HG02938 (cell line): ENCODE data around the gene AUTS2.
"Not testable (repeated sequence)": the region's sequence is repeated elsewhere in the genome, so short reads cannot be mapped to it uniquely, and the experiment has no call there.

Experiments used
- ATAC-seq: cut with Tn5 transposase; IDR thresholded peaks from one replicate; pipeline ENCODE4 v1.9.1; 2021; ENCODE audit warnings: mild to moderate bottlenecking, moderate library complexity; ENCODE audit not compliant: unreplicated experiment

The AUTS2 gene

DNA sequence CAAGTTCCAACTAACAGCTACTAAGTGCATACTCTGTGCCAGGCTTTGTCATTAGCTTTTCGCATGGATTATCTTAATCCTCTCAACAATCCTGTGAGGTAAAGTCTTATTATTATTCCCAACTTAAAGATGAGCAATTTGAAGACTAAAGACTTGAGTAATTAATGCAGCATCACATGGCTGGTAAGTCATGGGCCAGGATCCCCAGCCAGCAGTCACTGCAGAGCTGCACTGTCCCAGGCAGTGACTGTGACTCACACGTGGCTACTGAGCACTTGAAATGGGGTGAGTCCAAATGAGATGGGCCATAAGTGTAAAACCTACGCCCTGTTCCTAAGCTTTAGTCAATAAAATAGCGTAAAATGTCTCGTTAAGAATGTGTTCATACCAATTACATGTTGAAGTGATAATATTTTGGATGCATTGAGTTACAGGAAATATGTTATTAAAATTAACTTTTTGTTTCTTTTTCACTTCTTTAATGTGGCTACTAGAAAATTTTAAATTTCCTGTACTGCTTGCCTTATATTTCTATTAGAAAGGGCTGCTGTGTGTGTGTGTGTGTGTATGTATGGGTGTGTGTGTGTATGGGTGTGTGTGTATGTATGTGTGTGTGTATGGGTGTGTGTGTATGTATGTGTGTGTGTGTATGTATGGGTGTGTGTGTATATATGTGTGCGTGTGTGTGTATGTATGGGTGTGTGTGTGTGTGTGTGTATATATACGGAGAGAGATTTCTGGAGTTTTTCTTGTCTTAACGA, 756.3 kb downstream of the AUTS2 start:
- no peak for ATAC-seq

DNA sequence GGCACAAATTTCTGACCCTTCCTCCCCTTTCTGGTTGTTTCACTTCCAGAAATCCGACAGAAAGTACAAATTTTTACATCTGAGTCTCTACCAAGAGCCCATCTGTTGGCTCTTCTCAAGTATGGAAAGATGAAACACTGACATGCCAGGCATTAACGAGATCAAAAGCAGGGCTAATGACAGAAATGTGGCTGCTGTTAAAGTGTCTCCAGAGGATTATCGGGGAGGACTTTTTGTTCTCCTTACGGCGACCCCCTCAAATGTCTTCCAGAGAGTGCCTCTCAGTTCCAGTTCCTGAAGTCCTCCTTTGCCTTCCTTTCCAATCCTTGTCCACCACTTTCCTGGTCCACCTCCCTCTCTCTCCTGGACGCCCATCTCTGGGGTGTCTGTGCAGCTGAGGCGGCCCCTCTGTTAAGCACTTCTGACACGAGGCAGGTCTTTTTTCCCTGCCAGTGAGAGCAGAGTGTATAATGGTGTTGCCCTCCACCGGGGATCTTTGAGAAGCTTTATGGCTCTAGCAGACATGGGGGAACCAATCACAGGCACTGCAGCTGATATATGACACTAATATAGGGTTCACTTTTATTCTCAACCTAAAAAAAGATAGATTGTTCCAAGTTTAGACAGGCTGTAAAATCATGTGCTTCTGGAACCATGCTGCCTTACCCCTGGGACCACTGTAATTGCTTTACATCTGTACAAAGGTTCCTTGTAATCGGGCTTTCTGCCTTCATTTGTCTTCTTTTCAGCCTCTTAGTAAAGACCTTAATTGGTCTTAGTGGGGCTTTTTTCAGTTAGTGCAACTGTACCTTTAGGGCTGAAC, 757.1 kb downstream of the AUTS2 start:
- ATAC-seq: no peak

- no peak for ATAC-seq
Observed at GRCh38 chr7:70356085-70356786, 758.0 kb downstream of the AUTS2 start.

DNA sequence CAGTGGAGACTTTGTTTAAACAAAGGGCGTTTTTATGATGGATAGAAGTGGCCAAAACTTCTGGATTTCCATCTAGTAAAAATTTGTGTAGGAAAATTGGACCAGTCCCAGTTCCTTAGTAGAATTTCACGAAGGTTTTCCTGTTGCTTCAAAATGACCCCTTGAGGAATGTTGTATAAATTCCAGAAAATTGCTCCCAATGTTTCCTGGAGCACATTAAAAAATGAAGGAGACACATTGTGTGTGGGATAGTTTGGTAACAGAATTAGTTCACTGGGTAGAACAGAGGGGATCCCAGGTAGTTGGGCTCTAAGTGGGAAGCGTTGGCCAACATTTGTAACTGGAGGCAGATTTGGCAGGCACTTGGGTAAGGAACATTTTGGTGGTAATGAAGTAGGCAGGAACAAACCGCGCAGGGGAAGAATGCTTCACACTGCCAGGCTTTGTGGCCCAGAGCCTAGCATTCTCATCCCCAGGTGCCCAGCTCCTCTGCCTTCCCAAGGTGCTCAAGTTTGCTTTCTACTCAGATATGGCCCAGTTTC, 758.6 kb downstream of the AUTS2 start:
- no peak for ATAC-seq

DNA sequence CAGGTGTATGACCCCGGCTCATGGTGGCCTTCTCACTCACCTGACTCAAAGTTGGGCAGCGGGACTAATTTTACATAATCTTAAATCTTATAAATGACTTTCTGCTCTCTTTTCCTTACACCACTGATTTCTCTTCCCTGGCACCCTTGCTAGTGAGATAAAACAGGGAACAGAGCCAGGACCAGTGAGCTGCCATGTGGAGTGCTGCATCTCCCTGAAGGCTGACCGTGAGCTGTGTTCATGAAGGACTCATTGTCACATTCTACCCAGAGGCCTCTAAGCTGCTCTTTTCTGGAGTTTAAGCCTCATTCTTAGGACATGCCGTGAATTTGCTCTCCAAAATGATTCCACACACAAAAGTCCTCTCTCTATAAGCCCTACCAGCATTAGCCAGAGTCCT, 762.3 kb downstream of the AUTS2 start:
- ATAC-seq: no peak

DNA sequence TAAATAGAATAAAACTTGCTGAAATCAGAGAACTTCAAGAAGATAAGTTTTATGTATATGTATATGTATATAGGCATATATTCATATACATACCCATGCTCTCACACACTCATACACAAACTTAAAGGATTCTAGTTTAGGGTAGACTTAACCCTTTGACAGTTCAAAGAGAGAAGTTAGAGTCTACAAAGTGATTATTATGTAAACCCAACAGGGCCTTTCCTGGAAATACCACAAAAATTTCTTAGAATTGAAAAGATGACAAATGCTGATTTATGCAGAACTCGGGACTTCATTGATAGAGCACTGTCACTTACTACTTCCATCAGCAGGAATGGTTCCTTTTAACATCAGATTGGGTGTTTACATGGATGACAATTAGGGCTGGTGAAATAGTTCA, 763.5 kb downstream of the AUTS2 start:
- ATAC-seq: no peak

GRCh38 chr7:70364393-70364792, 766.1 kb downstream of the AUTS2 start:
- ATAC-seq: not testable (repeated sequence)

DNA sequence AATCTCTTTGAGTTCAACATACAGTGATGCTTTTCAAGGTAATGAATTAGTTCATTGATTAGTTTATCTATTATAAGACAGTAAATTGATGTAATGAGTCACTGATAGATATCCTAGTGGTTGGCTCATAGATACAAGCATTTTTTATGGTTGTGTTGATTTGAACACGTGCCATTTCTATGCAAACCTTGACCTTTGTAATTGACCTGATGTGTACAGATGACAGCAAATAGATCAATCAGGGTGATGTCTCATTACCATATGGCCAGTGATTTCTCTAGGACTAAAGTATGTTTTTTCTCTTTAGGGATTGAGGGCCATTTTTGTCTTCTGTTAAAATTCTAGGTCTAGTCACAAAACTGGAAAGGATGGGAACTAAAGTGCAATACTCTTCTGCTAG, 773.4 kb downstream of the AUTS2 start:
- no peak for ATAC-seq

DNA sequence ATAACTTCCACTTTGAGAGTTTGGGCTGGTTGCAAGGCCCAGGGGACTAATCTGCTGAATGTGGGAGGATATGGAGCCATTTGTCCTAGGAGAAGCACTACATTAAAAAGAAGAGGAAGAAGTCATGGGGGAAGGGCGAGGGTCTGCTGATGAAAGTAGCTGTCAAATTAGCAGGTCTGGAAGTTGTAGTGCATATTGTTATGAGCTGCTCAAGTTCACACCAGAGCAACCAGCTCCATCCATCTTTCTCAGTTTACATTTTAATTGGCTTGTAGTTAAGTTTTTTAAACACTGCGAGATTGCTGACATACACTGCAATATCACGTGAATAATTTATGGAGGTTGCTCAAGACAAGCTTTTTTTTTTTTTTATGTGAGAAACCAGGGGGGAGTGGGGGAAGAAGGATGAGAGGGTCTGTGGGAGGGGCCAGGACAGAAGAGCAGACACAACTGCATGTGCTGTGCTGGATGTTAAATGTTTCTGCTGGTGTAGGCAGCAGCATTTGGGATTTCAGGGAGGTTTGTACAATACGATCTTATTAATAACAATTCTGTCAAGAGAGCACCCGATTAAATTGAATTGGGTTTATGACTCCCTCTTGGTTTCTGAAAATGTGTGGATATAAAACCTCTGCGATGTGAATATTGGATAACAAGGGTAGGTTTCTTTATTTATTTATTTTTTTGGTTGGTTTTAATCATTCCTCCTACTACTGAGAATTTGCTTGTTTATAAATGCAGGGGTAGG, 774.7 kb downstream of the AUTS2 start:
- ATAC-seq: no peak

DNA sequence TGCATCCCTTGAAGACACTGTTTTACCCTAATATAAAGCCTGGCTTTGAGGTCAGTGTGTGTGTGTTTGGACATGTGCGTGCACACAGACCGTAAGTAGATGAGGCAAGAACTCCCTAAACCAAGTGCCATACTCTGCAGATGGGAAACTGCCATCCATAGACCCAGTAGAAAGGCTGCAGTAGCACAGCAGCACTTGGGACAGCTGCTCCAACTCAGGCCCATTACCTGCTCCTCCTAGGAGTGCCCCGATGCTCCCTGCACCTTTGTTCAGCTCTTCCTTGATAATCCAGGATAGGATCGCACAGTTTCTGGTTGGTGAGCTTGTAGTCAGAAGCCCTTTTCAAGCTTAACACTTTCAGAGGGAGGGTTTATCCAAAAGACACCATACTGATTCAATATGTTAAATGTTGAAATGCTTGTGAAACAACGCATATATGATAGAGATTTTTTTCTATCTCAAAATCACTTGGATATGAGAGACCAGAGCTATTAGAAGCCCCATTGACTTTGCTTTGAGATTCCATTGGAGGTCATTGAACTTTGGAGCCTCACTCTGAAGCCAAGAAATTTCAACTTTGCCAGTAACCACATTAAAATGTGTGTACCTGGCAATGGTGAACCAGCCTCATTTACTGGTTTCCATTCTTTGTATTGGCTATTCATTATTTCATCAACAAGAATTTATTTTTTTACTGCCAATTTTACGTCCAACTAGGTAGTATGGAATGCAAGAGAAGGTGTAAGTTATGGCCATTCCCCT, 776.7 kb downstream of the AUTS2 start:
- no peak for ATAC-seq

DNA sequence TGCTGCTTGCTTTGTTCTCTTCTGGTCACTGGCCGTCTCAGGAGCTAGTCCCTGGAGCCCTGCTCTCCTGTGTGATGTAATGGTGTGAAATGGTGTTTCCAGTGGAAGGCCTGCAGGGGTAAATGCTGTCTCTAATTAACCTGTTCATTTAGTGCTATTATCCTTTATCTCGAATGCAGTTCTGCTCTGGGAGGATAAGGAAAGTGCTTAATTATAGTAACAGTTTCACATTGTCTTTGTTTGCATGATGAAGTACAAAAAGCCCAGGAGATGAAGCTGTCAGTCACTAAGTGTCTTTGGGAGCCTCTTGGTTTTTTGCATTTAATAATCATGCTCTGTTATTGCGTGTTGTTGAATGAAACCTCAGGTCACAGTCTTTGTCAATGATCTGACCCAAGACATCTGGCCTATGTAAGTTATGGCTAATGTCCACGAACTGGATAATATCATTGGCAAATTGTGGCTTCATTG, 778.3 kb downstream of the AUTS2 start:
- no peak for ATAC-seq

DNA sequence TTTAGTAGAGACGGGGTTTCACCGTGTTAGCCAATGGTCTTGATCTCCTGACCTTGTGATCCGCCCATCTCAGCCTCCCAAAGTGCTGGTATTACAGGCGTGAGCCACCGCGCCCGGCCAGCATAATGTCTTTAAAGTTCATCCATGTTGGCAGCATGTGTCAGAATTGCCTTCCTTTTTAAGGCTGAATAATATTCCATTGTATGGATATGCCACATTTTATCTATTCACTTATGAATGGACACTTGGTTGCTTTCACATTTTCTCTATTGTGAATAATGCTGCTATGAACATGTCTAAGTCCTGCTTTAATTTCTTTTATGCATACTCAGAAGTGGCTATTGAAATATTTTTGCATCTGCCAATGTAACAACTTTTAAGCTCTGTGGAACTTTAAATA, 779.7 kb downstream of the AUTS2 start:
- ATAC-seq: no peak

- ATAC-seq: no peak
Observed at GRCh38 chr7:70379210-70379609, 780.9 kb downstream of the AUTS2 start.

DNA sequence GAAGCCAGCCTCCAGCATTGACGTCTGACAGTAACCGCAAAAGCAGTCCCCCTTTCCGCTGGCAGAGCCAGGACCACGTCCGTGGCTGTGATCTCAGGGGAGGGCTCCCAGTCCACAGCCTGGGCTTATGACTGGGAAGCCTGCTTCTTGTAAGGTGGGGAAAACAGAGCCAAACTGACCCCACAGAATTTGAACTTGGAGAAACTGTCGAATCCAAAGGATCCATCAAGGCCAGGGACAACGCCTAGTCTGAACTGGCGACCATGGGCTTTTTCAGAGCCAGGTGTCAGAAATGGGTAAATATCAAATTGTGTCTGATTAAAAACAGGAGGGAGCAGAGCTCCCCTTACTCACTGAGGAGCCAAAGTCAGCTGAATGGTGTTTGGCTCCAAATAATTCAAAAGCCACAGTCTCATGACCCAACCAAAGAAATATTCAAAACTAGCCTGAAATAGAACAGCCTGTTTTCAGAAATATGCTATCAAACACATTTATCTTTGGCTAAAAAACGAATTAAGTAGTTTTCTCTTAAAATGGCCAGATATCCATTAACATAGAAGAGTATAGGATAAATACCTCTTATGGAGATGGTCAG, 782.2 kb downstream of the AUTS2 start:
- no peak for ATAC-seq

DNA sequence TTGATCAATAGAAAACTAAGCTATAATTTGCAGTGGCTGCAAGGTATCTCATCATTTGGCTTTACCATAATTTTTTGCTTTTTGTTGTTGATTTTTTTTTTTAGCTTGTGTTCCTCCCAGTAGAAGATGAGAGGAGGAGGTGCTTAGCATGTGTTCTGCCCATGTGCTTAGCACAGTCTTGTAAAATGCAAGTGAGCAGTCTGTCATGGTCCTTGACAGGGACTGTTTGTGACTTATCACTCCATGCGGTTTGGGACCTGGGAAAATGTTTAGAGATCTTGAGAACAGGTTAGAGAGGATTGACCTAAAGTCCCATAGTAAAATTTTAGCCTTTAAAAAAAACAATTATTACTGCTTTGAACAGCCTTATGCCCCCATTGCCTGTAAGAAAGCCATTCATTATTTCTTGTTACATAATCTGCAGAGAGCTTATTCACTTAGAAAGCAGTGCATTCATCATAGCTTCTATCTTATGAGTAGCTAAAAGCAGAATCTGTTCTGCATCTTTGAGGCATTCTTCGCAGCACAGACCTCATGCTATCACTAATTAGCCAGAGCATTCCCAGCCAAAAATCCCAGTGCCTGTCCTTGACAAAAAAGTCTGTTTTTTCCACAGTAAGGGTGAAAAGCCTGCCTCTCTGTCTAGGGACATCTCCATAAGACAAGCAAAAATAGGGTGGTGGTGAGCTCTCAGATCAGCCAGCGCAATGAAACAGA, 784.9 kb downstream of the AUTS2 start:
- ATAC-seq: no peak

DNA sequence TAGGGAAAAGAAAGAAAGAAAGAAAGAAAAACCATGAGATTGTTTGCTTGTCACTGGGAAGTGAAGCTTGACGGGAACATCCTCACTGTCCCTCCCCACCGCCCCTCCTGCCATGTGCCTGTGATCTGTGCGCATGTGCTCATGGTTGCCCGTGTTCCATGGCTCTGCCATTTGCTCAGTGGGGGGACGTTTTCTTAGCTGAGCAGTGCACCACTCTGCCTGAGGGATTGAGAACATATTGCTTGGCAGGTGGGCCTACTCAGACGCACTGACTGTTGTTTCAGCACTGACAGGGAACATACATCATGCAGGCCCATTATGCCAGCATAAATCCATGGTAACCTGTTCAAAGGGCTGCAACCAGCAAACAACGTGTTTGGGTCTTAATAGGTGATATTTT, 785.7 kb downstream of the AUTS2 start:
- ATAC-seq: no peak

DNA sequence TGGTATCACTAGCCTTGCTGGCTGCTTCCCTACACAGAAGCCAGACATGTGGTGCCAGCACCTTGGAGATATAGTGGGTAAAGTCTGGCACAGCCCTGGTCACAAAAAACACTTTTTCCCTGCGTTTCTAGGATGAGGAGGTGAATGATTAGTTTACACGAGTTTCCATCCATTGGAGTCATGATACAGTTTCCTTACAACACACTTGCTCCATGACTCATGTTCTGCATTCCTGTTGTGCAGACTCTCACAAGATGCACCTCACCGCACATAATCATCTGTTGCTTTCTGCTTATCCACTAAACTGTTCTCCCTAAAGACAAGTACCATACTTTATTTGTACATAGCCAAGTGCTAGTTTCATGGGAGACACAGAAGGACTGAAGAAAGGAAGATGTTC, 786.6 kb downstream of the AUTS2 start:
- no peak for ATAC-seq

- ATAC-seq: no peak
Observed at GRCh38 chr7:70387217-70387616, 788.9 kb downstream of the AUTS2 start.
